HCT116 (cell line): ENCODE measurements around the gene RPTOR. TPM values are rescaled to one million over a fixed set of nuclear protein-coding genes. Genes with fewer than 3 reads are reported as not detected.

Experiments used
- ATAC-seq: fragments of 200-7000 bp; cut with Tn5 transposase; 2 replicates; pipeline ENCODE4 v1.9.1; 2020; ENCODE audit warnings: mild to moderate bottlenecking, moderate library complexity
- BruUV-seq: library from RNA; stranded (reverse); fragments of 400-500 nt; replicated peaks from 2 replicates; lab custom pipeline; 2021; lab: Mats Ljungman, UMichigan
- CTCF ChIA-PET: fragments of 300-600 bp; sonication (Branson Sonifier 250); formaldehyde crosslinking; loops from one replicate; lab custom pipeline; 2021; ENCODE audit warnings: antibody characterized with exemption; lab: Charles Lee
- POLR2A ChIA-PET: fragments of 300-600, 350-600 bp; sonication (Branson Sonifier 250); formaldehyde crosslinking; loops from one replicate; lab custom pipeline; 2021; ENCODE audit warnings: antibody characterized with exemption; lab: Charles Lee
- RAD21 ChIA-PET, 2 experiments: fragments of 300-600 bp; sonication (Branson Sonifier 250); formaldehyde crosslinking; loops; one replicate each; lab custom pipeline; 2023; ENCODE audit warnings: low total read pairs in 2 of 2; ENCODE audit not compliant: uncharacterized antibody in 2 of 2, unreplicated experiment in 2 of 2, low non-redundant PET in 1 of 2; lab: Charles Lee
- DNase-seq: peaks from one replicate; pipeline ENCODE4 v3.0.0-alpha.2; 2010; ENCODE audit warnings: low read depth, low spot score
- H2AFZ ChIP-seq: fragments of 200-600 bp; shearing (Covaris generic), sonication (generic); 2 replicates; pipeline ENCODE4 v1.6.1; 2017; ENCODE audit warnings: low read depth, mixed run types, mixed read lengths, antibody characterized with exemption, low read length; ENCODE audit not compliant: poor library complexity, severe bottlenecking
- H3K27ac ChIP-seq: 2 replicates; pipeline ENCODE4 v1.5.1; 2012; ENCODE audit warnings: low read depth, low read length
- H3K27me3 ChIP-seq: fragments of 200-600 bp; sonication (generic); 2 replicates; pipeline ENCODE4 v1.6.1; 2016; ENCODE audit warnings: mixed run types, low read length, mixed read lengths; ENCODE audit not compliant: insufficient read depth
- H3K36me3 ChIP-seq, 2 experiments: fragments of 200-500 bp in 1 of 2; fragments of 200-600 bp in 1 of 2; sonication (Bioruptor generic) in 1 of 2; sonication (generic) in 1 of 2; 2 replicates each; pipeline versions ENCODE4 v1.5.1 to v1.6.1; 2014 to 2016; ENCODE audit warnings: low read length in 2 of 2, inconsistent platforms in 1 of 2, mixed read lengths in 1 of 2, mixed run types in 1 of 2; ENCODE audit not compliant: insufficient read depth in 2 of 2, control insufficient read depth in 1 of 2
- H3K4me1 ChIP-seq, 2 experiments: fragments of 200-600 bp in 1 of 2; sonication (generic) in 1 of 2; 2 replicates each; pipeline versions ENCODE4 v1.5.1 to v1.6.1; 2012 to 2017; ENCODE audit warnings: low read length in 2 of 2, inconsistent platforms in 1 of 2, mild to moderate bottlenecking in 1 of 2, mixed read lengths in 1 of 2, mixed run types in 1 of 2, moderate library complexity in 1 of 2; ENCODE audit not compliant: insufficient read depth in 2 of 2, control insufficient read depth in 1 of 2
- H3K4me2 ChIP-seq: fragments of 200-600 bp; sonication (generic); 2 replicates; pipeline ENCODE4 v1.6.1; 2017; ENCODE audit warnings: mixed run types, low read length, mixed read lengths
- H3K4me3 ChIP-seq, 2 experiments: fragments of 200-600 bp in 1 of 2; sonication (generic) in 1 of 2; replicated peaks in 1 of 2; 2 replicates each; pipeline ENCODE4 v1.5.1; 2011 to 2016; ENCODE audit warnings: low read length in 2 of 2, control low read depth in 1 of 2, low read depth in 1 of 2, mild to moderate bottlenecking in 1 of 2, mixed read lengths in 1 of 2, mixed run types in 1 of 2
- H3K79me2 ChIP-seq: fragments of 200-600 bp; sonication (generic); 2 replicates; pipeline ENCODE4 v1.6.1; 2017; ENCODE audit warnings: mild to moderate bottlenecking, mixed run types, low read length, moderate library complexity, mixed read lengths; ENCODE audit not compliant: insufficient read depth
- H3K9ac ChIP-seq: fragments of 200-600 bp; sonication (generic); 2 replicates; pipeline ENCODE4 v1.6.1; 2016; ENCODE audit warnings: low read length, mixed read lengths
- H3K9me2 ChIP-seq: fragments of 200-600 bp; sonication (generic), shearing (Covaris generic); 2 replicates; pipeline ENCODE4 v1.6.1; 2017; ENCODE audit warnings: mixed run types, mild to moderate bottlenecking, moderate library complexity; ENCODE audit not compliant: insufficient read depth
- H3K9me3 ChIP-seq, 2 experiments: fragments of 200-500 bp in 1 of 2; fragments of 200-600 bp in 1 of 2; sonication (Bioruptor generic) in 1 of 2; sonication (generic) in 1 of 2; 2 replicates each; pipeline ENCODE4 v1.6.1; 2014 to 2017; ENCODE audit warnings: low read length in 2 of 2, mixed read lengths in 2 of 2, inconsistent platforms in 1 of 2, low read depth in 1 of 2, mild to moderate bottlenecking in 1 of 2, mixed run types in 1 of 2, moderate library complexity in 1 of 2; ENCODE audit not compliant: control insufficient read depth in 1 of 2, insufficient read depth in 1 of 2
- H4K20me1 ChIP-seq: fragments of 200-600 bp; sonication (generic), shearing (Covaris generic); 2 replicates; pipeline ENCODE4 v1.6.1; 2017; ENCODE audit warnings: mixed run types, mild to moderate bottlenecking, moderate library complexity; ENCODE audit not compliant: insufficient read depth
- ATF3 ChIP-seq: IDR thresholded peaks from 2 replicates; pipeline ENCODE4 v1.6.1; 2012
- CBX3 ChIP-seq: IDR thresholded peaks from 2 replicates; pipeline ENCODE4 v1.6.1; 2012; ENCODE audit warnings: low read depth
- CEBPB ChIP-seq: IDR thresholded peaks from 2 replicates; pipeline ENCODE4 v1.6.1; 2012; ENCODE audit warnings: low read depth
- EGR1 ChIP-seq: IDR thresholded peaks from 2 replicates; pipeline ENCODE4 v1.6.1; 2012; ENCODE audit warnings: low read depth
- EZH2 ChIP-seq: fragments of 200-600 bp; sonication (generic); IDR thresholded peaks from 2 replicates; pipeline ENCODE4 v1.6.1; 2017; ENCODE audit warnings: antibody characterized with exemption, mixed run types
- JUND ChIP-seq: IDR thresholded peaks from 2 replicates; pipeline ENCODE4 v1.6.1; 2012
- MAX ChIP-seq: IDR thresholded peaks from 2 replicates; pipeline ENCODE4 v1.6.1; 2012
- POLR2A ChIP-seq: IDR thresholded peaks from 2 replicates; pipeline ENCODE4 v1.7.0; 2011; ENCODE audit warnings: borderline replicate concordance; ENCODE audit not compliant: insufficient read depth, insufficient read length; ENCODE audit errors: extremely low read depth
- POLR2AphosphoS5 ChIP-seq: IDR thresholded peaks from 2 replicates; pipeline ENCODE4 v1.6.1; 2011; ENCODE audit warnings: mild to moderate bottlenecking, low read depth, low read length, moderate library complexity
- RAD21 ChIP-seq: IDR thresholded peaks from 2 replicates; pipeline ENCODE4 v1.6.1; 2012; ENCODE audit warnings: low read depth, mild to moderate bottlenecking
- REST ChIP-seq: IDR thresholded peaks from 2 replicates; pipeline ENCODE4 v1.6.1; 2012; ENCODE audit warnings: low read depth
- SP1 ChIP-seq: IDR thresholded peaks from 2 replicates; pipeline ENCODE4 v1.6.1; 2012; ENCODE audit warnings: low read depth
- SRF ChIP-seq: IDR thresholded peaks from 2 replicates; pipeline ENCODE4 v1.6.1; 2012; ENCODE audit warnings: low read depth
- ZNF274 ChIP-seq: fragments of 200-500 bp; sonication (Bioruptor generic); IDR thresholded peaks from 2 replicates; pipeline ENCODE4 v1.6.1; 2014; ENCODE audit warnings: mild to moderate bottlenecking, low read depth, low read length, inconsistent platforms
- intact Hi-C: fragments of 100-400 bp; cut with micrococcal nuclease; formaldehyde crosslinking; loops from 2 replicates; pipeline ENCODE4 v1.10.0; 2022
- total RNA-seq: library from RNA; stranded (reverse); gene quantifications from one replicate; pipeline ENCODE4 v1.2.1, GENCODE V29; 2021; ENCODE audit not compliant: unreplicated experiment

RPTOR gene
- total RNA-seq, 1 experiment from 2014 or later, result 69.5 TPM

- no peaks in the 10 kb centered on the region for H3K79me2 ChIP-seq
- no peak overlapping the region for H3K27ac ChIP-seq
- H4K20me1 ChIP-seq, result no peaks in the 10 kb centered on the region
- no peak overlapping the region for H3K4me3 ChIP-seq
- DNase-seq (no peak), ATAC-seq (no peak)
- intact Hi-C loops, result no loop called here
- H3K4me2 ChIP-seq, result no peak overlapping the region
- POLR2A ChIA-PET, result no interaction called here
- no peaks in the 10 kb centered on the region for H3K27me3 ChIP-seq
- no peak overlapping the region for H3K9ac ChIP-seq
- no peaks in the 10 kb centered on the region for H3K9me3 ChIP-seq
- BruUV-seq, result no TSS peak
- CTCF ChIA-PET, result no interaction called here
- no peaks in the 10 kb centered on the region for H3K4me1 ChIP-seq
- H2AFZ ChIP-seq, result no peak overlapping the region
- RAD21 ChIA-PET, result no interaction called here
- TF ChIP-seq CBX3 (no peak), EZH2 (no peak), RAD21 (no peak), CEBPB (no peak), EGR1 (no peak), POLR2AphosphoS5 (no peak), MAX (no peak), SRF (no peak)
- peaks cover 3 to 13% of the 10 kb centered on the region in 2 experiments; a peak in 2 of 4 replicates for H3K36me3 ChIP-seq
- H3K9me2 ChIP-seq, result no peaks in the 10 kb centered on the region
These were observed 407.7 kb downstream of the RPTOR start for GRCh38 chr17:80952291-80952690.

- Histone ChIP-seq H3K4me1 (no peaks in the 10 kb centered on the region; a peak in 1 of 4 replicates), H3K27me3 (no peaks in the 10 kb centered on the region), H3K9ac (no peak overlapping the region), H4K20me1 (no peaks in the 10 kb centered on the region), H3K9me2 (no peaks in the 10 kb centered on the region), H3K4me3 (no peak overlapping the region), H3K4me2 (no peak overlapping the region), H3K27ac (no peak overlapping the region), H2AFZ (no peak overlapping the region), H3K79me2 (no peaks in the 10 kb centered on the region), H3K9me3 (no peaks in the 10 kb centered on the region), H3K36me3 (peaks cover 2 to 13% of the 10 kb centered on the region in 2 experiments; a peak in 2 of 4 replicates)
- ChIA-PET POLR2A (no interaction called here), RAD21 (no interaction called here), CTCF (no interaction called here)
- BruUV-seq, result no TSS peak
- ATAC-seq, result no peak
- no peak for DNase-seq
- intact Hi-C loops, result no loop called here
- TF ChIP-seq CEBPB (no peak), ZNF274 (no peak), REST (no peak), EZH2 (no peak), POLR2A (no peak), POLR2AphosphoS5 (no peak), JUND (no peak), ATF3 (no peak), CBX3 (no peak), MAX (no peak), SP1 (no peak)
These were observed 409.1 kb downstream of the RPTOR start for GRCh38 chr17:80953471-80954315.
